B cell (primary cell): ENCODE measurements around the gene SCN4A. TPM values are rescaled to one million over a fixed set of nuclear protein-coding genes. Genes with fewer than 3 reads are reported as not detected.

Experiments used
- ATAC-seq: fragments of 200-7000 bp; cut with Tn5 transposase; one replicate; pipeline ENCODE4 v1.10.0; 2021; ENCODE audit warnings: low read depth, mild to moderate bottlenecking, moderate number of reproducible peaks, moderate library complexity
- CTCF ChIA-PET: fragments of 350-600 bp; sonication (Branson Sonifier 250); formaldehyde crosslinking; loops from one replicate; lab custom pipeline; 2021; ENCODE audit warnings: antibody characterized with exemption, inconsistent platforms; lab: Charles Lee
- POLR2A ChIA-PET: fragments of 350-600 bp; sonication (Branson Sonifier 250); formaldehyde crosslinking; loops from one replicate; lab custom pipeline; 2021; ENCODE audit warnings: antibody characterized with exemption; lab: Charles Lee
- DNase-seq: peaks from one replicate; pipeline ENCODE4 v3.0.0; 2013
- H2AFZ ChIP-seq: 2 replicates; pipeline ENCODE4 v1.6.1; 2012; ENCODE audit warnings: mild to moderate bottlenecking, low read depth, low read length; ENCODE audit not compliant: insufficient read depth, poor library complexity, severe bottlenecking
- H3K27ac ChIP-seq, 2 donors: 1 replicate in 1 of 2; 2 replicates in 1 of 2; pipeline ENCODE4 v1.5.1; 2012 to 2013; ENCODE audit warnings: low read length in 2 of 2, mild to moderate bottlenecking in 2 of 2, moderate library complexity in 1 of 2
- H3K27me3 ChIP-seq, 4 experiments: fragments of 200-600 bp in 1 of 4; sonication (generic) in 1 of 4; replicated peaks in 1 of 4; 1 replicate in 2 of 4; 2 replicates in 2 of 4; pipeline versions ENCODE4 v1.6.1 to v1.7.0; 2013 to 2016; ENCODE audit warnings: low read length in 3 of 4, mild to moderate bottlenecking in 2 of 4, mixed read lengths in 1 of 4, moderate library complexity in 1 of 4; ENCODE audit not compliant: insufficient read depth in 4 of 4, control insufficient read depth in 3 of 4; ENCODE audit errors: control extremely low read depth in 1 of 4
- H3K36me3 ChIP-seq, 2 experiments: replicated peaks in 1 of 2; 1 replicate in 1 of 2; 2 replicates in 1 of 2; pipeline versions ENCODE4 v1.6.1 to v1.7.1; 2013; ENCODE audit warnings: low read length in 1 of 2; ENCODE audit not compliant: insufficient read depth in 2 of 2, control insufficient read depth in 1 of 2; ENCODE audit errors: control extremely low read depth in 1 of 2, extremely low read depth in 1 of 2
- H3K4me1 ChIP-seq, 2 donors: fragments of 200-600 bp in 1 of 2; sonication (generic) in 1 of 2; 1 replicate in 1 of 2; 2 replicates in 1 of 2; pipeline versions ENCODE4 v1.5.1 to v1.6.1; 2013 to 2017; ENCODE audit warnings: low read length in 2 of 2; ENCODE audit not compliant: control insufficient read depth in 2 of 2, insufficient read depth in 2 of 2
- H3K4me2 ChIP-seq: replicated peaks from 2 replicates; pipeline ENCODE3; 2012; ENCODE audit warnings: mild to moderate bottlenecking, low read depth, low read length; ENCODE audit not compliant: poor library complexity, severe bottlenecking
- H3K4me3 ChIP-seq, 5 experiments: fragments of 200-600 bp in 1 of 5; sonication (generic) in 1 of 5; 1 replicate in 3 of 5; 2 replicates in 2 of 5; pipeline versions ENCODE4 v1.5.1 to v1.7.0; 2011 to 2016; ENCODE audit warnings: low read length in 4 of 5, mild to moderate bottlenecking in 4 of 5, low read depth in 2 of 5, control low read depth in 1 of 5, moderate library complexity in 1 of 5; ENCODE audit not compliant: insufficient read depth in 1 of 5; ENCODE audit errors: control extremely low read depth in 1 of 5, extremely low read depth in 1 of 5
- H3K79me2 ChIP-seq: fragments of 200-600 bp; sonication (generic); one replicate; pipeline ENCODE4 v1.6.0; 2016; ENCODE audit warnings: low read length; ENCODE audit not compliant: control insufficient read depth, insufficient read depth
- H3K9ac ChIP-seq: fragments of 200-600 bp; sonication (generic); 2 replicates; pipeline ENCODE4 v1.6.1; 2017; ENCODE audit warnings: mild to moderate bottlenecking, low read length, moderate library complexity
- H3K9me3 ChIP-seq, 3 donors: one replicate each; pipeline versions ENCODE4 v1.6.1 to v1.7.1; 2013; ENCODE audit warnings: low read length in 2 of 3; ENCODE audit not compliant: control insufficient read depth in 2 of 3, insufficient read depth in 1 of 3; ENCODE audit errors: control extremely low read depth in 1 of 3
- H4K20me1 ChIP-seq: 2 replicates; pipeline ENCODE4 v1.6.0; 2012; ENCODE audit warnings: mild to moderate bottlenecking, low read length; ENCODE audit not compliant: insufficient read depth, control insufficient read depth, poor library complexity, severe bottlenecking
- H3K27ac Mint-ChIP-seq: one replicate; pipeline ENCODE4 v1.8.0; 2021; ENCODE audit warnings: mixed read lengths
- H3K27me3 Mint-ChIP-seq: one replicate; pipeline ENCODE4 v1.8.0; 2021; ENCODE audit warnings: mixed read lengths
- H3K4me1 Mint-ChIP-seq: one replicate; pipeline ENCODE4 v1.8.0; 2021; ENCODE audit warnings: mixed read lengths
- H3K4me3 Mint-ChIP-seq: one replicate; pipeline ENCODE4 v1.8.0; 2021; ENCODE audit warnings: mixed read lengths
- H3K9me3 Mint-ChIP-seq: one replicate; pipeline ENCODE4 v1.8.0; 2022; ENCODE audit warnings: mixed read lengths; ENCODE audit not compliant: insufficient read depth
- CTCF ChIP-seq: fragments of 200-600 bp; IDR thresholded peaks from one replicate; pipeline ENCODE4 v1.8.0; 2022; ENCODE audit warnings: antibody characterized with exemption, mild to moderate bottlenecking
- EZH2 ChIP-seq: IDR thresholded peaks from 2 replicates; pipeline ENCODE4 v1.6.1; 2012; ENCODE audit warnings: borderline replicate concordance, low read depth, mild to moderate bottlenecking, moderate library complexity, low read length; ENCODE audit not compliant: insufficient read depth, poor library complexity, severe bottlenecking
- WGBS: methylation state at CpG from one replicate; pipeline ENCODE4 v1.1.5; 2013; ENCODE audit warnings: missing lambda C conversion rate; ENCODE audit not compliant: insufficient coverage; 5-methylcytosine and 5-hydroxymethylcytosine counted together
- intact Hi-C: fragments of 100-400 bp; cut with micrococcal nuclease; formaldehyde crosslinking; loops from one replicate; pipeline ENCODE4 v1.10.0; 2022
- polyA plus RNA-seq: library from polyadenylated mRNA; depleted of rRNA; stranded (reverse); fragments of >200 nt; gene quantifications from 2 replicates; pipeline ENCODE4 v1.2.3, GENCODE V29; 2012
- total RNA-seq, 2 donors: library from RNA; stranded (reverse); fragments of 120-200 nt in 1 of 2; gene quantifications; 1 replicate in 1 of 2; 2 replicates in 1 of 2; pipeline versions ENCODE4 v1.2.3 to v1.2.4, GENCODE V29; 2013 to 2022

The SCN4A gene
- total and polyA plus RNA-seq, 2 donors (not counting 1 experiment from before 2014, with no cell fraction given), result 1.1 to 1.4 TPM

GRCh38 chr17:64015447-64015846 is 42.7 kb upstream of the SCN4A start:
- H3K36me3 ChIP-seq, result peaks cover 0 to 22% of the 10 kb centered on the region in 2 experiments
- no peaks in the 10 kb centered on the region for H3K9me3 ChIP-seq
- peak overlapping the region; percentile 3 for H3K9ac ChIP-seq
- H3K4me1 ChIP-seq, result peaks cover 63 to 64% of the 10 kb centered on the region in 2 donors
- H3K4me3 ChIP-seq, result peak overlapping the region in 1 of 5 experiments; percentile 56
- Mint-ChIP-seq H3K9me3 (no peaks in the 10 kb centered on the region), H3K4me1 (peaks cover 73% of the 10 kb centered on the region), H3K27ac (peak overlapping the region; percentile 68), H3K4me3 (peak overlapping the region; percentile 39), H3K27me3 (no peaks in the 10 kb centered on the region)
- intact Hi-C loops, result no loop called here
- ATAC-seq, result no peak
- H4K20me1 ChIP-seq, result peaks cover 45% of the 10 kb centered on the region
- no CpG with 5 or more reads among the region's 6 CpGs for WGBS
- H3K27ac ChIP-seq, result peak overlapping the region; percentile 64 to 99
- H3K4me2 ChIP-seq, result peak overlapping the region; percentile 76
- no peak for TF ChIP-seq EZH2
- TF ChIP-seq CTCF, result no peak
- H3K27me3 ChIP-seq, result no peaks in the 10 kb centered on the region
- no peak overlapping the region for H2AFZ ChIP-seq
- CTCF ChIA-PET, result no interaction called here
- peaks cover 93% of the 10 kb centered on the region for H3K79me2 ChIP-seq
- POLR2A ChIA-PET, result no interaction called here
- DNase-seq, result no peak

GRCh38 chr17:64009571-64010402 is 37.1 kb upstream of the SCN4A start:
- intact Hi-C loops, result no loop called here
- H3K4me1 Mint-ChIP-seq, result peaks cover 54% of the 10 kb centered on the region
- no peak overlapping the region for H3K4me3 Mint-ChIP-seq
- ChIA-PET POLR2A (no interaction called here), CTCF (interaction anchor here (0.6 to 1.5 kb wide), 5 partner anchors 16 to 131 kb away, joined by 3 to 7 read pairs (median 4); no protein-coding TSS in a partner anchor)
- H3K27ac ChIP-seq, result no peak overlapping the region
- H3K9me3 ChIP-seq, result no peaks in the 10 kb centered on the region
- peaks cover 0 to 73% of the 10 kb centered on the region in 2 experiments for H3K36me3 ChIP-seq
- no peak overlapping the region for H3K4me2 ChIP-seq
- H3K27ac Mint-ChIP-seq, result peak overlapping the region; percentile 50
- H3K79me2 ChIP-seq, result peaks cover 98% of the 10 kb centered on the region
- no peaks in the 10 kb centered on the region for H3K27me3 Mint-ChIP-seq
- H3K9ac ChIP-seq, result no peak overlapping the region
- WGBS, result 91% methylated on average over 5 of the region's 8 CpGs
- H3K4me3 ChIP-seq, result no peak overlapping the region
- peaks cover 44 to 55% of the 10 kb centered on the region in 2 donors for H3K4me1 ChIP-seq
- ATAC-seq (no peak), DNase-seq (no peak)
- H3K27me3 ChIP-seq, result no peaks in the 10 kb centered on the region
- H3K9me3 Mint-ChIP-seq, result no peaks in the 10 kb centered on the region
- TF ChIP-seq CTCF, result no peak
- no peak for TF ChIP-seq EZH2
- no peak overlapping the region for H2AFZ ChIP-seq
- H4K20me1 ChIP-seq, result peaks cover 91% of the 10 kb centered on the region
